Mucosa of gallbladder (tissue), 1 donor: Measurements from ENCODE around the gene SLC39A10. TPM values are rescaled to one million over a fixed set of nuclear protein-coding genes. Genes with fewer than 3 reads are reported as not detected.

Experiments
- DNase-seq: peaks from one replicate; pipeline ENCODE4 v3.0.0-alpha.2; 2020; ENCODE audit warnings: low spot score
- total RNA-seq: library from RNA; stranded (reverse); gene quantifications from one replicate; pipeline ENCODE4 v1.2.1, GENCODE V29; 2021
- donor health status: DM: no; HTN: no; CAD: no.

The SLC39A10 gene
- total RNA-seq, 1 donor from 2014 or later, result 28.3 TPM

DNA sequence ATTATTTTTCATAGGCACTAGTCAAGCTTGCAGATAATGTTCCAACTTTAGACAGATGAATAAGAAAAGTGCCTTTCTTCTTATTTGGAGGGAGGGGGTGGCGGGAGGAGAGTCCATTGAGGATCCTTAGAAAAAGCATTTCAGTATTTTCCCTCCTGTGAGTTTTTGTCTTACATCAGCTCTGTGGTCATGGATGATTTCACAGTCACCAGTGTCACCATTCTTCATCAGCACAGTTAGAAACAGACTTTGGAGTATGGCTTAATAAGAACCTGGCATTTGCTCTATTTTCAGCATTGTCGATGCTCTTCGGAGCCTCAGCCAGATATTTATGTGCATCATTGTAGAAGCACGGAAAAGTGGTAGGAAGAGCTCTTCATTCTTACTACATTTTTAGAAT, 70.1 kb downstream of the SLC39A10 start:
- DNase-seq, result no peak

DNA sequence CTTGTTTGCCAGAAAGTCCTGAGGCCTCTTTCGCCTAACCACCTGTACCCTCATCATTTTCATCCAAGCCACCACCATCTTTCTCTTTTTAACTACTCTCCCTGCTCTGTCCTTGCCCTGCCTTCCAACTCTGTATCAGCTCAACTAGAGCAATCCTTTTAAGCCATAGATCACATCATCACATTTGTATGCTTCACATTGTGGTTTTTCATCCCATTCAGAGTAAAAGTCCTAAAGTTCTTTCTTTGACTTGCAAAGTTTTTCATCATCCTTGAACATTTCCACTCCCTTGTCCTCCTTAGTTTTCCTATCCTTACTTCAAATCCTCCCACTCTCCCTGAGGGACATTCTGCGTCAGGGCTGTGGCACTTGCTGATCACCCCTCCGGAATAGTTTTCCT, 73.9 kb downstream of the SLC39A10 start:
- no peak for DNase-seq

DNA sequence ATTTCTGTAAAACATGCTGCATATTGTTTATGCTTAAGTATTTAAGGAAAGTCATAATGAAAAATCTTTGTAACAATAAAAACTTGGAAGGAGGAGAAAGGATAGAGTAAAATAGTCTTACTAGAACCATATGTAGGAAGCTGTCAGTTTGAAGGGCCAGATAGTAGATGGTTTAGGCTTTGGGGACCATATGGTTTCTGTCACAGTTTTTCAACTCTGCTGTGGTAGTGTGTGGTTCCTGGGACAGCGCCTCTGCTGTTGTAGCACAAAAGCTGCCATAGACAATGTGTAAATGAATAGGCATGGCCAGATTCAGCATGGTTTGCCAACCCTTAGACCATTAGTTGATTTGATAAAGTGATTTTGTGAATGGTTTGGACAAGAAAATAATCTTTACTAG, 75.5 kb downstream of the SLC39A10 start:
- DNase-seq, result no peak

DNA sequence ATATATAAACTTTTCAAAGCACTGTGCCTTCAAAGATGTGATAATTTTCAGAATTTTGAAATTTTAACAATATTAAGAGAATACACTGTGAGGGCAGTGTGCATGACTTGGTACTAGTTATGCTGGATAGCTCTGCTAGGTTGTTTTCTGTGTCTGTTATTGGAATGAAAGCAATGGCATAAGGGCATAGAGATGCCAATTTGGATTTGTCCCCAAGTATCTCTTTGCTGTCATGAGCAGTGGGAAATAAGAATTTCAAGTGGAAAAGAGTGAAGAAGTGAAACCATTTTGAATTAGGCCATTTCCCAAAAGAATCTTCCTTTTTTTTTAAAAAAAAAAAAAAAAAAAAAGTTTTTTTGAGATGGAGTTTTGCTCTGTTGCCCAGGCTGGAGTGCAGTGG, 76.8 kb downstream of the SLC39A10 start:
- DNase-seq, result no peak

DNA sequence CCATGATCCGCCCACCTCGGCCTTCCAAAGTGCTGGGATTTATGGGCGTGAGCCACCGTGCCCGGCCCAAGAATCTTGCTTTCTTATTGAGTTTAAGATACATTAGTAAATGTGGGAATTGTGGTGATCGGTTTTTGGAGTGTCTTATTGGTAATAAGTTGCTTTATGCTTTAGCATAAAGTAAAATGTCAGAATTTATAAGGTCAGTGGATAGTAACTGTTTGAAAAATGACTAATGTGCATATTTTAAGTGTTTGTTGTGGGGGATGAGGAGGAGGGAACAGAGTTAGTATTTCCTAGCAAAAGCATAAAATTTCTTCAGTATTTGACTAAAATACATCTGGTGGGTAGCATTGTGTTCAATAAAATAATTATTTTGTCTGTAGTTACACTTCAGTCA, 77.4 kb downstream of the SLC39A10 start:
- DNase-seq, result no peak

DNA sequence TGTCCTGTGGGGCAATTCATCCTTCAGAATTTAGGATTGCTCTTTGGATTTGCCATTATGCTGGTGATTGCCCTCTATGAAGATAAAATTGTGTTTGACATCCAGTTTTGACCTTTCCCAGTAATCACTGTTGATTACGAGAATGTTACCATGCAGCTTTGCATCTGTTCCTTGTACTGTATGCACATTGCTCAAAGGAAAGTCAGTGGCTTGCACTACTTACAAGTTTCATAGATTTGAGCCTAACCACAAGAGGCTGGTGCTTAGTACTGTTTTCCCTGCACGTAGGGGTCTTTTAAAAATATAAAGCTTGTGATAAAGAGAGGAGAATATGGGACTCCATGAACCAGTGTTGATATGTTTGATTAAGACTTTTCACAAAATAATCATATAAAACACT, 77.9 kb downstream of the SLC39A10 start:
- no peak for DNase-seq

DNA sequence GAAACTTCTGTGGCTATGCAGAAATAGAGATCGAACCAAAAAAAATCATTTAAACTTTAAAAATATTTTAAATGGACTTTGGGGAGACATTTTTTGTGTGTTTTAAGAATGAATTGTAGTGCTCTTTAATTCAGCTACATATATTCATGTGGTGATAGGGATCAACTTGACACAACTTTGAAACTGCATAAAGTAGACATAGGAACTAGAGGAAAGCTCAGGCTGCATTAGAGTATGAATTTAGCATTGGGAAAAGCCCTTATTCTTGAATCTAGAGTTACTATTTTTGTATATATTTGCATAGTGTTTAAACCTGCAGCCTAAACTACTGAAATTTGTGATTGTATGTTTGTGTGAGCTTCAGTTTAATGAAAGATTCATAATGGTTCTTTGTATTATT, 78.3 kb downstream of the SLC39A10 start:
- no peak for DNase-seq

DNA sequence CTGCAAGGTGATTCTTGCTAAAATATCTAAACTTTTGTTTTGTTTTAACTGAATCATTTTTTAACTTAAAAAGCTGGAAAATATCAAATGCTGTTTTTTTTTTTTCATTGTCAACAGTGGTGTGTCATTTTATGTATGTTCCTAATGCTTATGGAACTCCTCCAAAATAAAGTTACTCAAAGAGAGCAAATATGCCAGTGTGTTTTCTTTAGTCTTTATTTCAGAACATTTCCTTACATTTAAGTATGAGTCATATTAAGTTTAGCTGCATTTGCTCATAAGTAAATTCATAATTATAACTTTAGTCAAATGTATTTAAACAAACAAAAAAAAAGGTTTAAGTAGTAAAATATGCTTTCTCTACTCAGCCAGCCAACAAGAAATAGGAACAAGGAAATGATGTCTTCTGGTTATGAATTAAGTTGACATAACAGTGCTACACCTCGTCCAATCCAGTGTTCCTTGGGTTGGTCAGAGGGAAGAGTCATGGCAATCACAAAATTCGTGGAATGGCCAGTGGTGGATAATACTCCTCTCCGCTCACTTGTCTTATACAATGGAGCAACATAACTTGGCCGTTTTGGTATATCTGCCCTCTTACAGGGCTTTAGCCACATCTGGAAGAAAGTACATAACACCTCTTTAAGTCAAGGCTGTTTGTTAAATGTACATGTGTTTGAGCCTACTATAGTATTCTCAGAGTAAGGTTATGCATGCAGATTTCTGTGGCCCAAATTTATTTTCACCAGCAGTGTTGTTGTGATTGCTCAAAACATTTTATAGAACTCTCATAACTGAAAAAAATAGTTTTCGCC, 80.7 kb downstream of the SLC39A10 start:
- no peak for DNase-seq

DNA sequence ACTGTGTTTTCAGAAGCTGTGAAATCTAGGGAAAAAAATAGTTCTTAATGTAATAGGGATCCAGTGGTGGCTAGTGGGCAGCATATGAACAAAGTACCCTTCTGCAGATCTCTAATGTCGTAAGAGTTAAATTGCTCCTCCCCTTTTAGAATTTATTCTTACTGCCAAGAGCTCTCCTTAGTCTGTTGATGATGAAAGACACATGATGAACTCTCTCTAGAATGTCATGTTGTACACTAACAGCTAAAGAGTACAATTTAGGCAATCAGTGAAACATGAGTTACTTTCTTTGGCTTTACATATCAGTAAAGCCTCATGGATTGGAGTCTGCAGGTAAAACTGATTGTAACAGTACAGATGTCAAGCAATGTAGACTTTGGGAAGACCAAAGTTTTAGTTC, 84.2 kb downstream of the SLC39A10 start:
- no peak for DNase-seq

DNA sequence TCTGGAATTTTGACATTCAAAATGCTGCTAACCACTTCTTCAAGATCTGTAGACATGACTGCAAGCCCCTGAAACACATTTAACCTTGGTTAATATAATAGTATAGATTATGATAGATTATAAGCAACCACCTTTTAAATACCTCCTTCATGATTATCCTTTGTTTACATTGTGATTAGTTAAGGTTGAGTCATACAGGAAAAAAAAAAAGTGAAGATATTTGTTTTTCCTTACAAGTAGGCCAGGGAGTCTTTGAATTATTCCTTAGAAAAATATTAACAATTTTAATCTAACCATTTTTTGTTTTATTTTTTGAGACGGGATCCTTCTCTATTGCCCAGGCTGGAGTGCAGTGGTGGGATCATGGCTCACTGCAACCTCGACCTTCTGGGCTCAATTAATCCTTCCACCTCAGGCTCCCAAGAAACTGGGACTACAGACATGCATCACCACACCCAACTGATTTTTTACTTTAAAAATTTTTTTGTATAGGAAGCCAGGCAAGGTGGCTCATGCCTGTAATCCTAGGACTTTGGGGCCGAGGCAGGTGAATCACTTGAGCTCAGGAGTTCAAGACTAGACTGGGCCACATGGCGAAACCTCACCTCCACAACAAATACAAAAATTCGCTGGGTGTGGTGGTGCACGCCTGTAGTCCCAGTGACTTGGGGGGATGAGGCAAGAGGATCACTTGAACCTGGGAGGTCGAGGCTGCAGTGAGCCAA, 99.4 kb downstream of the SLC39A10 start:
- DNase-seq, result no peak

DNA sequence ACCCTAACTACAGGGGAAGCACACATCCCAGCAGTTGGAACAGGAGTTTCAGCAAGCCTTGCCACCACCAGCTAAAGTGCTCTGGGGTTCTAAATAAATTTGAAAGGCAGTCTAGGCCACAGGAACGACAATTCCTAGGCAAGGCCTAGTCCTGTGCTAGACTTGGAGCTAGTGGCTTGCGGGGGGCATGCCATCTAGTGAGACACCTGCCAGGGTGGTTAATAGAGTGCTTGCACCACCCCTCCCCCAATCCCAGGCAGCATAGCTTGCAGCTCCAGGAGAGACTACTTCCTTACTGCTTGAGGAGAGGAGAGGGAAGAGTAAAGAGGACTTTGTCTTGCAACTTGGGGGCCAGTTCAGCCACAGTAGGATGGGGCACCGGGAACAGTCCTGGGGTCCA, 101.8 kb downstream of the SLC39A10 start:
- no peak for DNase-seq

DNA sequence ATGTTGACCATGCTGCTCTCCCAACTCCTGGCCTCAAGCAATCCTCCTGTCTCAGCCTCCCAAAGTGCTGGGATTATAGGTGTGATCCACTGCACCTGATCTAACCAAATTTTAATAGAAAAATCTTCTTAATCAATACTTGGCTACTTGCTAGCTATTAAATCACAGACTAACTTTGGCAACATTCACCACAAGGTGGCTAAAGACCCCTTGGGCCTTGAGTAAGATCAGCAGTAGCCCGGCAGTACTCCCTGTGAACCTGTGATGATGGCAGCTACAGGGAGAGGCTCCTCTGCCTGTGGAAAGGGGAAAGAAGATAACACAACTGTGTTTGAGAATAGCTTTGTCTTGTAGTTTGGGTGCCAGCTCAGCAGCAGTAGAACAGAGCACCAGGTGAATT, 102.9 kb downstream of the SLC39A10 start:
- no peak for DNase-seq

DNA sequence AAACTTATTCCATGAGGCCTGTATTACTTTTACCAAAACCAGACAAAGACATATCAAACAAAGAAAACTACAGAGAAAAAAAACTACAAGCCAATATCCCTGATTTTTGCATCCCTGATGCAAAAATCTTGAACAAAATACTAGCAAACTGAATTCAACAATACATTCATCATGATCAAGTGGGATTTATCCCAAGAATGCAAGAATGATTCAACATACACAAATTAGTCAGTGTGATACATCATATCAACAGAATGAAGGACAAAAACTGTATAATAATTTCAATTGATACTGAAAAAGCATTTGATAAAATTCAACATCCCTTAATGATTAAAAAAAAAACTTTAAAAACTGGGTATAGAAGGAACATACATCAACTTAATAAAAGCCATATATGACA, 106.8 kb downstream of the SLC39A10 start:
- no peak for DNase-seq

DNA sequence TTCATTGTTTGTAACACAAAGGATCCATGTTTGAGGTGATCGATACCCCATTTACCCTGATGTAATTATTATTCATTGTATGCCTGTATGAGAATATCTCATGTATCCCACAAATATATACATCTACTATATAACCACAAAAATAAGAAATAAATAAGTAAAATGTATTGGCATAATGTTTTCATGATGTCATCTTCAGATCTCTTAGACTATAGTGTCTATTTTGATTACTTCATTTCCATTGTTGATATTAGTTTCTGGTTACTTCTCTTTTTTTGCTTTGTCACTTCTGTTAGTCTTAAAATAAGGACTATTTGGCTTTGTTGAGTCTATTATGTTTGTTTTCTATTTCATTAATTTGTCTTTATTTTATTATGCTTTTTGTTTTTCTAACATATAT, 109.7 kb downstream of the SLC39A10 start:
- no peak for DNase-seq

DNA sequence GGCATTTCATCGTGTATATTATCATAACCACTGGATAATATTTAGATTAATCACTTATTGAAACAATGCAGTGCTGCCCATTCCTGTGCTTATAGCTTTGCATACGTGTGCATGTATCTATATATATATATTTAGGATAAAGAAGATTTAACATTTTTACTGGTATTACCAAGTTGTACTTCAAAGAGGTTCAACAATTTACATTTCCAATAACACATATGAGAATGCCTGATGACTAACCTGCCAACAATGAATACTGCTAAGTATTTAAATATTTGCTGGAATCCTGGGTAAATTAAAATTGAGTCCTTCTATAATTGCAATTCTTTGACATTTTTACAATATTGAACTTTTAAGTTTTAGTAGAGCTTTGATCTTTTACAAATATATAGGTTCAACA, 111.4 kb downstream of the SLC39A10 start:
- no peak for DNase-seq

DNA sequence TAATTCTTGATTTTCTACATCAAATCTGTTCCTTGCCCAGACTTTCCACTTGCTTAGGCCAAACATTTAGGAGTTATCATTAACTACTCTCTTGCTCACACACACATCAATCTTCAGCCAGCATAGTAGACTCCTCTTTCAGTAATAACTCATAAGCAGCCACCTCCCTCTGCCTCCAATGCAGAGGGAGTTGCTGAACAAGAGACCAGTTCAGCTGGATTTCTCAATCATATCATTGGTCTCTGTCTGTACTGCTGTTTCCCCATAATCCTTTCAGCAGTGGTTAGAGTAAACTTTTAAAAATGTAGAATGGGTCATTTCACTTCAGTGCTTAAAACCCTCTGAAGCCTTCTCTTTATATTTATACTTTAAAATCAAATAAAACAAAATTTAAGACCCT, 112.9 kb downstream of the SLC39A10 start:
- DNase-seq, result no peak

DNA sequence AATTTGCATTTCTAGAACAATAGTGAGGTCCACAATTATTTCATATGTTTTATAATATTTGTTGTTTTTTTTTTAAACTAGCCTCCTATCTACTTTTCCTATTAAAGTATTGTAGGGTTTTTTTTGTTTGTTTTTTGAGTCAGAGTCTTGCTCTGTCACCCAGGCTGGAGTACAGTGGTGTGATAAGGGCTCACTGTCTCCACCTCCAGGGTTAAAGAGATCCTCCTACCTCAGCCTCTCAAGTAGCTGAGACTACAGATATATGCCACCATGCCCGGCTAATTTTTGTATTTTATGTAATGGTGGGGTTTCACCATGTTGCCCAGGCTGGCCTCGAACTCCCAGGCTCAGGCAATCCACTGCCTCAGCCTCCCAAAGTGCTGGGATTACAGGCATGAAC, 122.5 kb downstream of the SLC39A10 start:
- DNase-seq, result no peak

DNA sequence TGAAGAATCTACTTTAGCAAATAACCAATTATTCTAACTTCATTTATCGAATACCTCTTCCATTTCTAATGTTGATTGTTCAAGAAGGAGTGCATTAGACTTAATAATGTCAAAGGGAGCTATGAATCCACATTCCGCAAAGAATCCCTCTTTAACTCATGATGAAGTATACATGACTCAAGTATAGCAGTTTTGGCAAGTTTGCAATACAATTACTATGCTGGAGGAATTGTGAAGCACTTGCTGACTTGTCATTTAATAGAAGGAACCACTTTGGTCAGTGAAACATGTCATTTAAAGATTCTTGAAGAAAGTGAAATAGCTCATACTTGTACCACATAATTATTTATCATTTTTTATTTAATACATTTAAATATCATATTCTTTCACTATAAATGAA, 125.1 kb downstream of the SLC39A10 start:
- no peak for DNase-seq
